ENCODE results near the gene RASL10B. TPM values are rescaled to one million over a fixed set of nuclear protein-coding genes. Genes with fewer than 3 reads are reported as not detected.

Gene RASL10B
- total RNA-seq, 2 donors from 2014 or later: 39.2 to 61.9 TPM

DNA sequence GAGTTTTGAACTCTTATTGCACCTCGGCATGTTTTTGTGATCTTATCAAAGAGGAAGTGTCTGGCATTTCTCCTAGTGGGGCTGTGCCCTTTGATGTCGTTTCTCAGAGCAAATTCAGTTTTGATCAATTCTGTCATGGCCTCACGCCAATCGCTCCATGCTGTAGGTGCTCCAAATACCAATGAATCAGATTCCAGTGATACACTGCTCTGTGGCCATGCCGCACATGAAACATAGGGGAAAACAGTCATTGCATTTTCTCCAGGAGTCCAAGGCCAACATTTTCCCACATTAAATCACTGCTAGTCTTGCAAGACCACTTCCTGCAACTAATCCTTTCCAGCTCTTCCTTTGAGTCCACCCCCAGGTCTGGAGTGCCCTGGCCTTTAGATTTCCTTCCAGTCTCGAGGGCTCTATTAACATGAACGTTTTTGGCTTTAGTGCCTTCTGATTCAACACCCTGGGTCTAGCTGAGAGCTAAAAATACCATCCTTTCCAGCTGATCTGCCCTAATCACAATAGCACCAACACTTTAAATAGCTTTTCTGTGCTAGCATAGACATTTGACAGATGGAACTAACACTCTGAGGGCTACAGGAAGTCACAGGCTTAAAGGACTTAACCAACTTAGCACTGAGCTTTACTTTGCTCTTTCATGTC, 18.2 kb upstream of the RASL10B start:
- DNase-seq (ENCODE audit: low spot score): no peak
- H3K27ac ChIP-seq: peak overlapping the region; percentile 68 to 90
- H3K9me3 ChIP-seq: no peaks in the 10 kb centered on the region
- peaks cover 0 to 82% of the 10 kb centered on the region in 2 donors for H3K4me1 ChIP-seq
- H3K36me3 ChIP-seq: peaks cover 13% of the 10 kb centered on the region
- H3K27me3 ChIP-seq: no peaks in the 10 kb centered on the region
- H3K4me3 ChIP-seq: no peak overlapping the region
- TF ChIP-seq, protein P1, sequence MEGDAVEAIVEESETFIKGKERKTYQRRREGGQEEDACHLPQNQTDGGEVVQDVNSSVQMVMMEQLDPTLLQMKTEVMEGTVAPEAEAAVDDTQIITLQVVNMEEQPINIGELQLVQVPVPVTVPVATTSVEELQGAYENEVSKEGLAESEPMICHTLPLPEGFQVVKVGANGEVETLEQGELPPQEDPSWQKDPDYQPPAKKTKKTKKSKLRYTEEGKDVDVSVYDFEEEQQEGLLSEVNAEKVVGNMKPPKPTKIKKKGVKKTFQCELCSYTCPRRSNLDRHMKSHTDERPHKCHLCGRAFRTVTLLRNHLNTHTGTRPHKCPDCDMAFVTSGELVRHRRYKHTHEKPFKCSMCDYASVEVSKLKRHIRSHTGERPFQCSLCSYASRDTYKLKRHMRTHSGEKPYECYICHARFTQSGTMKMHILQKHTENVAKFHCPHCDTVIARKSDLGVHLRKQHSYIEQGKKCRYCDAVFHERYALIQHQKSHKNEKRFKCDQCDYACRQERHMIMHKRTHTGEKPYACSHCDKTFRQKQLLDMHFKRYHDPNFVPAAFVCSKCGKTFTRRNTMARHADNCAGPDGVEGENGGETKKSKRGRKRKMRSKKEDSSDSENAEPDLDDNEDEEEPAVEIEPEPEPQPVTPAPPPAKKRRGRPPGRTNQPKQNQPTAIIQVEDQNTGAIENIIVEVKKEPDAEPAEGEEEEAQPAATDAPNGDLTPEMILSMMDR (IDR thresholded peaks at IDR 0.05): no peak

GRCh38 chr17:35714988-35715387, 16.5 kb upstream of the RASL10B start:
- Histone ChIP-seq H3K4me1 (peaks cover 0 to 68% of the 10 kb centered on the region in 2 donors), H3K9me3 (no peaks in the 10 kb centered on the region), H3K27me3 (no peaks in the 10 kb centered on the region), H3K4me3 (no peak overlapping the region), H3K36me3 (peaks cover 18% of the 10 kb centered on the region), H3K27ac (peak overlapping the region; percentile 68 to 90)
- TF ChIP-seq, protein P1 (IDR thresholded peaks at IDR 0.05): no peak
- no peak for DNase-seq (ENCODE audit: low spot score)

DNA sequence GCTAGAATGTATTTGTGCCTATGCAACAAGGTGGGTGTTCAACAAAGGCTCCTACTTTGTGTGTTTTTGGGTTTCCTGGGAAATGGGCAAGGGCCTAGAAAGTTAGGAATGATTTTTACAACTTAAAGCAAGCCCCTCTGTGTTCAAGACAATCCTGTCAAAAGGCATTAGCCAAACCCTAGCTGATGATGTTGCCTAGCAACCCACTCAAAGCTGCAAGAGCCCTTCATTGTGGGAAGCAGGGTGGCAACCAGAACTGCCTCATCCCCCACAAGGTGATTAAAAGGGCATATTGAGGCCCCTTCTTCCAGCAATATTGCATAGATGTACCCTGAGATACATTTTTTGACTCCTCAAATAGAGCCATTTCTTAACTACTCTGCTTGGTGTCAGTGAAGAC, 16.0 kb upstream of the RASL10B start:
- TF ChIP-seq, protein P1 (IDR thresholded peaks at IDR 0.05): no peak
- DNase-seq (ENCODE audit: low spot score): no peak
- no peak overlapping the region for H3K4me3 ChIP-seq
- peaks cover 14% of the 10 kb centered on the region for H3K36me3 ChIP-seq
- no peaks in the 10 kb centered on the region for H3K9me3 ChIP-seq
- H3K27me3 ChIP-seq: no peaks in the 10 kb centered on the region
- H3K27ac ChIP-seq: peak overlapping the region; percentile 68 to 90
- peaks cover 0 to 65% of the 10 kb centered on the region in 2 donors for H3K4me1 ChIP-seq

GRCh38 chr17:35716173-35716572, 15.3 kb upstream of the RASL10B start:
- H3K4me3 ChIP-seq: no peak overlapping the region
- no peaks in the 10 kb centered on the region for H3K27me3 ChIP-seq
- H3K36me3 ChIP-seq: peaks cover 8% of the 10 kb centered on the region
- TF ChIP-seq, protein P1 (IDR thresholded peaks at IDR 0.05): no peak
- peak overlapping the region; percentile 68 to 90 for H3K27ac ChIP-seq
- H3K9me3 ChIP-seq: no peaks in the 10 kb centered on the region
- no peak for DNase-seq (ENCODE audit: low spot score)
- H3K4me1 ChIP-seq: peaks cover 0 to 65% of the 10 kb centered on the region in 2 donors

DNA sequence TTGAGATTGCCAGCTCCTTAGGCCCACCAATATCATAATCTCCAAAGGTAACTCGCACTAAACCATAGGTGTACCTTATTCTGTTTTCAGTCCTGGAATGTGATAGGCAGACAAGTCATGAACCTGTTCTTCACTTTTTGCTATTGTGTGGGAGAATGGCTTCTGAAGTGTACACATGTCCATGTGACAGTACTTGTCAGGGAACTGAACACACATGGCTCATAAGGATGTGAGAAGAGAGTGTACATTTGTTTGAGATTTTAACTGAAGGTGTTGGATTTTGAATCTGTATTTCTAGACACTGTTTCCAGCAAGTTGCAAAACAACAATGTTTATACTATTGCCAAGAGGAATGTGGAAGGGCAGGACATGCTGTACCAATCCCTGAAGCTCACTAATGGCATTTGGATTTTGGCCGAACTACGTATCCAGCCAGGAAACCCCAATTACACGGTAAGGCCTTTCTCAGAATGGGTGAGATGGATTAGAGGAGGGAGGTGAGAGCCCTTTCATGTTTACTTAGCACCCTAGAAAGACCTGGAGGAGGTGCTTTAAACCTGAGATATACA, 14.5 kb upstream of the RASL10B start:
- H3K27ac ChIP-seq: peak overlapping the region; percentile 68 to 90
- no peak overlapping the region for H3K4me3 ChIP-seq
- H3K4me1 ChIP-seq: peaks cover 0 to 63% of the 10 kb centered on the region in 2 donors
- H3K36me3 ChIP-seq: peaks cover 8% of the 10 kb centered on the region
- TF ChIP-seq, protein P1 (IDR thresholded peaks at IDR 0.05): no peak
- DNase-seq (ENCODE audit: low spot score): no peak
- H3K9me3 ChIP-seq: no peaks in the 10 kb centered on the region
- no peaks in the 10 kb centered on the region for H3K27me3 ChIP-seq

All from right atrium auricular region (tissue), 2 donors.